Measurements from ENCODE around the gene GPHA2. TPM values are rescaled to one million over a fixed set of nuclear protein-coding genes. Genes with fewer than 3 reads are reported as not detected.

Gene GPHA2
- total RNA-seq, 8 experiments from 2014 or later: 0.16 to 0.93 (median 0.76) TPM; not detected in 5

- WGBS, 10 experiments: 40 to 100% (median 62%) methylated on average over 1 to 4 of the region's 7 CpGs; no CpG with 5 or more reads in 3 of the 10 experiments
- H3K4me1 ChIP-seq (replicated peaks in 1 of 2): peaks cover 9 to 13% of the 10 kb centered on the region in 2 donors
- ATAC-seq (replicated peaks in 6 of 8): no peak
- no peak overlapping the region for H3K27ac ChIP-seq
- H3K4me3 ChIP-seq: no peak overlapping the region
- in situ Hi-C loops (cut with MboI; ENCODE audit: low pct_unique_long_range_greater_than_20kb in 2 of 9, low sequenced_read_pairs in 9 of 9, unreplicated experiment in 9 of 9): no loop called here
Measured at GRCh38 chr11:64915376-64915887, 20.3 kb downstream of the GPHA2 start.

GRCh38 chr11:64914123-64914522 lies 21.6 kb downstream of the GPHA2 start:
- Histone ChIP-seq H3K4me1 (replicated peaks in 1 of 2) (peaks cover 9 to 13% of the 10 kb centered on the region in 2 donors), H3K4me3 (no peak overlapping the region), H3K27ac (no peak overlapping the region)
- ATAC-seq (replicated peaks in 6 of 8): no peak
- 100% methylated on average over 2 of the region's 17 CpGs; no CpG with 5 or more reads in 8 of the 10 experiments for WGBS, 10 experiments
- in situ Hi-C loops (cut with MboI; ENCODE audit: low pct_unique_long_range_greater_than_20kb in 2 of 9, low sequenced_read_pairs in 9 of 9, unreplicated experiment in 9 of 9): no loop called here

- Histone ChIP-seq H3K4me3 (no peak overlapping the region), H3K27ac (no peak overlapping the region), H3K4me1 (replicated peaks in 1 of 2) (peaks cover 9 to 10% of the 10 kb centered on the region in 2 donors)
- no peak for ATAC-seq (replicated peaks in 6 of 8)
- in situ Hi-C loops (cut with MboI; ENCODE audit: low pct_unique_long_range_greater_than_20kb in 2 of 9, low sequenced_read_pairs in 9 of 9, unreplicated experiment in 9 of 9): no loop called here
- WGBS, 10 experiments: 67% methylated on average over 6 of the region's 18 CpGs; no CpG with 5 or more reads in 9 of the 10 experiments
Measured at GRCh38 chr11:64913171-64913727, 22.4 kb downstream of the GPHA2 start.

- in situ Hi-C loops (cut with MboI; ENCODE audit: low pct_unique_long_range_greater_than_20kb in 2 of 9, low sequenced_read_pairs in 9 of 9, unreplicated experiment in 9 of 9): no loop called here
Measured at GRCh38 chr11:64911689-64912088, 24.0 kb downstream of the GPHA2 start.

GRCh38 chr11:64911142-64911541 lies 24.6 kb downstream of the GPHA2 start:
- Histone ChIP-seq H3K27ac (no peak overlapping the region), H3K4me3 (no peak overlapping the region), H3K4me1 (replicated peaks in 1 of 2) (peaks cover 5 to 7% of the 10 kb centered on the region in 2 donors)
- in situ Hi-C loops (cut with MboI; ENCODE audit: low pct_unique_long_range_greater_than_20kb in 2 of 9, low sequenced_read_pairs in 9 of 9, unreplicated experiment in 9 of 9): no loop called here
- ATAC-seq (replicated peaks in 6 of 8): no peak
- 80% methylated on average over 1 of the region's 7 CpGs; no CpG with 5 or more reads in 9 of the 10 experiments for WGBS, 10 experiments

More at GRCh38 chr11:64911689-64912088, 24.0 kb downstream of the GPHA2 start:
- Histone ChIP-seq H3K4me3 (no peak overlapping the region), H3K4me1 (replicated peaks in 1 of 2) (peaks cover 9% of the 10 kb centered on the region in 2 donors), H3K27ac (no peak overlapping the region)
- ATAC-seq (replicated peaks in 6 of 8): no peak
- WGBS, 10 experiments: 88 to 100% (median 100%) methylated on average over 1 to 7 of the region's 9 CpGs; no CpG with 5 or more reads in 6 of the 10 experiments

- no peak overlapping the region for H3K4me3 ChIP-seq
- WGBS, 10 experiments: 80 to 100% (median 88%) methylated on average over 1 to 9 of the region's 27 CpGs; no CpG with 5 or more reads in 7 of the 10 experiments
- in situ Hi-C loops (cut with MboI; ENCODE audit: low pct_unique_long_range_greater_than_20kb in 2 of 9, low sequenced_read_pairs in 9 of 9, unreplicated experiment in 9 of 9): no loop called here
- H3K27ac ChIP-seq: no peak overlapping the region
- no peak for ATAC-seq (replicated peaks in 6 of 8)
- H3K4me1 ChIP-seq (replicated peaks in 1 of 2): peaks cover 0 to under 1% of the 10 kb centered on the region in 2 donors
Measured at GRCh38 chr11:64910451-64911093, 25.1 kb downstream of the GPHA2 start.

GRCh38 chr11:64909653-64910343 lies 25.9 kb downstream of the GPHA2 start:
- Histone ChIP-seq H3K27ac (no peak overlapping the region), H3K4me1 (replicated peaks in 1 of 2) (no peaks in the 10 kb centered on the region), H3K4me3 (no peak overlapping the region)
- ATAC-seq (replicated peaks in 6 of 8): no peak
- in situ Hi-C loops (cut with MboI; ENCODE audit: low pct_unique_long_range_greater_than_20kb in 2 of 9, low sequenced_read_pairs in 9 of 9, unreplicated experiment in 9 of 9): no loop called here
- 80 to 100% (median 93%) methylated on average over 1 to 5 of the region's 39 CpGs; no CpG with 5 or more reads in 5 of the 10 experiments for WGBS, 10 experiments

GRCh38 chr11:64908766-64909165 lies 26.9 kb downstream of the GPHA2 start:
- Histone ChIP-seq H3K4me3 (no peak overlapping the region), H3K4me1 (replicated peaks in 1 of 2) (no peaks in the 10 kb centered on the region), H3K27ac (no peak overlapping the region)
- ATAC-seq (replicated peaks in 6 of 8): no peak
- in situ Hi-C loops (cut with MboI; ENCODE audit: low pct_unique_long_range_greater_than_20kb in 2 of 9, low sequenced_read_pairs in 9 of 9, unreplicated experiment in 9 of 9): no loop called here
- 60 to 80% methylated on average over 1 of the region's 11 CpGs; no CpG with 5 or more reads in 8 of the 10 experiments for WGBS, 10 experiments

- 60 to 90% methylated on average over 1 to 2 of the region's 13 CpGs; no CpG with 5 or more reads in 8 of the 10 experiments for WGBS, 10 experiments
- in situ Hi-C loops (cut with MboI; ENCODE audit: low pct_unique_long_range_greater_than_20kb in 2 of 9, low sequenced_read_pairs in 9 of 9, unreplicated experiment in 9 of 9): no loop called here
- no peak overlapping the region for H3K4me3 ChIP-seq
- no peaks in the 10 kb centered on the region for H3K4me1 ChIP-seq (replicated peaks in 1 of 2)
- peak in 1 of 8 experiments; percentile 5 for ATAC-seq (replicated peaks in 6 of 8)
- H3K27ac ChIP-seq: no peak overlapping the region
Measured at GRCh38 chr11:64906314-64906635, 29.4 kb downstream of the GPHA2 start.

GRCh38 chr11:64905516-64906313 lies 30.0 kb downstream of the GPHA2 start:
- in situ Hi-C loops (cut with MboI; ENCODE audit: low pct_unique_long_range_greater_than_20kb in 2 of 9, low sequenced_read_pairs in 9 of 9, unreplicated experiment in 9 of 9): no loop called here
- Histone ChIP-seq H3K27ac (no peak overlapping the region), H3K4me1 (replicated peaks in 1 of 2) (no peaks in the 10 kb centered on the region), H3K4me3 (no peak overlapping the region)
- ATAC-seq (replicated peaks in 6 of 8): peak in 1 of 8 experiments; percentile 3
- WGBS, 10 experiments: 88 to 100% methylated on average over 1 to 5 of the region's 25 CpGs; no CpG with 5 or more reads in 8 of the 10 experiments

GRCh38 chr11:64903291-64903833 lies 32.3 kb downstream of the GPHA2 start:
- peak in 1 of 8 experiments; percentile 8 for ATAC-seq (replicated peaks in 6 of 8)
- H3K4me1 ChIP-seq (replicated peaks in 1 of 2): no peaks in the 10 kb centered on the region
- WGBS, 10 experiments: 60 to 90% (median 80%) methylated on average over 1 to 4 of the region's 23 CpGs; no CpG with 5 or more reads in 5 of the 10 experiments
- in situ Hi-C loops (cut with MboI; ENCODE audit: low pct_unique_long_range_greater_than_20kb in 2 of 9, low sequenced_read_pairs in 9 of 9, unreplicated experiment in 9 of 9): no loop called here
- no peak overlapping the region for H3K27ac ChIP-seq
- no peak overlapping the region for H3K4me3 ChIP-seq

GRCh38 chr11:64902102-64902900 lies 33.4 kb downstream of the GPHA2 start:
- in situ Hi-C loops (cut with MboI; ENCODE audit: low pct_unique_long_range_greater_than_20kb in 2 of 9, low sequenced_read_pairs in 9 of 9, unreplicated experiment in 9 of 9): no loop called here
- WGBS, 10 experiments: 60 to 100% (median 90%) methylated on average over 1 to 2 of the region's 30 CpGs; no CpG with 5 or more reads in 7 of the 10 experiments

More at GRCh38 chr11:64902102-64902900, 33.4 kb downstream of the GPHA2 start:
- Histone ChIP-seq H3K27ac (no peak overlapping the region), H3K4me1 (replicated peaks in 1 of 2) (no peaks in the 10 kb centered on the region), H3K4me3 (no peak overlapping the region)
- ATAC-seq (replicated peaks in 6 of 8): peak in 2 of 8 experiments; percentile 13 to 15

Measured in motor neuron (in vitro differentiated cells).